C1 segment of cervical spinal cord (tissue), 14 donors: ENCODE results near the gene HOXA6.

Experiments
- DNase-seq, 14 donors: peaks; one replicate each; lab custom pipeline; 2025; lab: John Stamatoyannopoulos, UW

The HOXA6 gene

DNA sequence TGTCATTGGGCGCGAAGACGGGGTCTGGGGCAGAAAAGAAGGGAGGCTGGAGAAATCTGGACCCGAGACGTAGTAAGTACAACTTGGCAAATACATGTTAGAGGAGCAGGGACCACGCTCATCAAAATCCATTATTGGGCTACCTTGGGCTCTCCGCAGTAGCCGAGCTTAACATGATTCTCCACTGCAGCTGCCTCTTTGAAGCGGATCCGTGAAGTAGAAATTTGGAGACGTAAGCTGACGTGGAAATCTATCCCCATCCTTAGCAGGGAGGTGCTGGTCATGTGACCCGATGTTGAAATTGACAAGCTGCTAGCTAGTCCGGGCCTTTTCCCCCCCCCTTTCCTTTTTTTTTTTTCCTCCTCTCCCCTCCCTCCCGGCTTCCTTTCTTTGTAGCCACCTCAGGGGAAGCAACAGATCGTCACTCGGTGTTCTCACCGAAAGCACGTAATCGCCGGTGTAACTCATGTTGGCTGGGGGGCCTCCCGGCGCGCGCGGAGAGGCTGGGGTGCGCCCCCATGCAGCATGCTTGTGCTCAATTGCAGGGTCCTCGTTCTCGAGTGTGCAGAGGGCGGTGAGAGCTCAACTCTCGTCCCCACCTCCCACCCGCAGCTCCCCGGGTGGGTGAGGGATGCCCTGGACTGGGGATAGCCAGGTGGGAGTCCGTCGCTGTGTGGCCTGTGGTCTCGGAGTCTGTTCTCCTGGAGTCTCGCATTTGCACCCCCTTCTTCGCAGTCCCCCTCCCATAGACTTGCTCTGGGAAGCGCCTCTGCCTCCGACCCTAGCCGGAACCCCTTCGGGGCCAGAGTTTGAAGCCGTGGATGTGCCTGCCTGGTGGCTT is 37.7 kb upstream of the HOXA6 start, which contains the start of gene HOXA11:
HOXA11 (minus strand) TSS at position 220 of the 841 bp plus-strand sequence; CDS start at position 132, 88 bp downstream.
- DNase-seq, result no peak

DNA sequence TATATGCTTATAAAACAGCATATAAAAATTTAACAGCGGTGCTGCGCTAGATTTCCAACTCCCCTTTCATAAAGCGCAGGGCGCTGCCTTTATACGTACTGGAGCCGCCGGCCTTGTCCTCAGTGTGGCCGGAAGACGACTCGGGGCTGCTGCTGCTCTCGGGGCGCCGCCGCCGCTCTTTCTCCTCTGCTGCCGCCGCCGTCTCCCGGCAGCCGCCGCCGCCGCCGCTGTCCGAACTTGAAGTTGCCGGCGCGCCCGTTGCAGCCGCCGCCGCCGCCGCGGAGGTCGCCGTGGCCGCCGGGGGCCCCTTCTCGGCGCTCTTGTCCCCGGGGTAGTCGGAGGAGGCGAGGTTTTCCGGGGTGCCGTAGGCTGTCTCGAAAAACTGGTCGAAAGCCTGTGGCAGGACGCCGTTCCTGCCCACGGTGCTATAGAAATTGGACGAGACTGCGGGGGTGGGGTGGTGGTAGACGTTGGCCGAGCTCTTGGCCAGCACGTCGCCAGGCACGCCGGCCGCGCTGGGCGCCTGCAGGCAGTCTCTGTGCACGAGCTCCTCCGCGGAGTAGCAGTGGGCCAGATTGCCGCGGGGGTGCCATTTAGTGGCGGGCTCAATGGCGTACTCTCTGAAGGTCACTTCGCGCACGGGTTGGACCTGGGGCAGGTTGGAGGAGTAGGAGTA is 36.9 kb upstream of the HOXA6 start:
- no peak for DNase-seq

DNA sequence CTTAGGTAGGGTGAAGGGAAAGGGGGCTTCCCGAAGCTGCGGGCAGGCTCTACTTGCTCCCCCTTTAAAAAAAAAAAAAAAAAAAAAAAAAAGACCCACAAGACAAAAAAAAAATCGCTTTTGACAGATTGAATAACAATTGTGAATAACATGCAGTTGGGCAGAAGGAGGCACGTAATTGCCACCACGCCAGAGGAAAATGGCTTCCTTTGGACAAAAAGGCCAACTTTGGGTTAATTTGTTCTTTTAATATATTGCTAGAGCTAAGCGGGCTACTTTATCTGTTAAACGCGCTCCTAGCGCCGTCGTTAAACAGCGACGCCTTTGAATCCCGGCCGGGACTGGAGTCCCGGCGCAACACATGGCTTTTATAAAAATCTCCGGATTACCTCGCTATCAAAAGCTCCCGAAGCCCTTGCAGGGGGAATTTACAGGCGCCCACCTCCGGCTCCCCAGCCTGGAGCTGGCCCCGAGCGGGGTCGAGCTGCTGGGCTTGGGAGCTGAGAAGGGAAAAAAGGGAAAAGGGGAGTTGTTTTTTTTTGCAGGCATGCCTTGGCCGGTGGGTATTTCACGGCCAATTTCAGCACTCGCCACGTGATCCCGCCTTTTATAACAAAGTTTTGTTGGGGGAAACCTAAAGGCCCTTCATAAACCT is 36.2 kb upstream of the HOXA6 start:
- no peak for DNase-seq

DNA sequence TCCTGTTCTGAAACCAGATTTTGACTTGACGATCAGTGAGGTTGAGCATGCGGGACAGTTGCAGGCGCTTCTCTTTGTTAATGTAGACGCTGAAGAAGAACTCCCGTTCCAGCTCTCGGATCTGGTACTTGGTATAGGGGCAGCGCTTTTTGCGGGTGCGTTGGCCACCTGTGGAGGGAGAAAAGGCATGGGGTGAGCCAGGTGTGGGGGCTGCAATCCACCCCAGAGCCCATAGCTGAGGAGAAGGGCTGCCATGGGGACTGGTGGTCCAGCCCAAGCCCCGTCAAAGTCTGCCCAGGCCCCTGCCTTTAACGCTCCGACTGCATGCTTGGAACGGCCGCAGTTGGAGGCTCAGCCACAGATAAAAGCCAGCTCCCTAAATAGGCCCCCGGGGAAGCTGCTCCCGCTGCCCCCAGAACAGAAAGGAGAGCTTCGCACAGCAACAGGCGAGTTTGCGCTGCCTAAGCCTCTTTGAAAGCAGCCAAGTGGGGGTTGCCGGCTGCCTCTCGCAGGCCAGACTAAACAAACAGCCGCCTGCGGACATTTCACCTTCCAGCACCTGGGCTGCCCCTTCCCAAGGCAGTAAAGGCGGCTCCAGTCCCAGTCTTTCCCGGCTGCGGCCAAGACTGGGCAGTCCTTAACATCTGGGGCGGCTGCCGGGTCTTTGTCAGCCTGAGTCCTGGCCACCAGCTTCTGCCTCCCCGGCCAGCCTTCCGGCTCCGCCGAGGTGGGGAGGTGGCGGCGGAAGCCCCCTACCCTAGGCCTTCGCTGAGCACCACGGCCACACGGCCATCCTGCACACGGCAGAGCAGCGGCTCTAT is 35.5 kb upstream of the HOXA6 start:
- no peak for DNase-seq

DNA sequence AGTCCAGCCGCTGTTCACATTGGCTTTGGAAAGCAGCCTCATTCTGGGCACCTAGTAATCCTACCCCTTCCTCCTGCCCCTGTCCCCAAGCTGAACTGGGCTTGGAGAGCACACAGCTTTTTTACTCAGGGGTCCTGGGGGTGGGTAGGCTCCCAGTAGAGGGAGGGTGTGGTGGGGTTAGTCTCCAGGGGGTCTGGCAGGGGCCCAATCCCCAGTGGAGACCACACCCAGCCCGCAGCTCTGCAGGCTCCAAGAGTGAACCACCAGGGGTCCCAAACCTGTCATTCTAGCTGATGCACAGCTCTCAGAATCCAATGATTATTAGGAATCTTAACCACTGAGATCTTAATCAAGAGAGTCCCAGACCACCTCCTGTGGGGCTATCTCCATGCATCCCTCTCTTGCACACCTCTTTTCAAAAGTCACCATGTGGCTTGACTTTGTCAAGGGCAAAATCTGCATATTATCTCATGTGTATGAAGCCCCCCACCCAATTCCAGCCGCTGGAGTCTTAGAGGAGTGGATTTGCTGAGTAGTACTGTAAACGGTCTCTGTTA is 34.8 kb upstream of the HOXA6 start:
- DNase-seq, result no peak

GRCh38 chr7:27181795-27182275 is 34.3 kb upstream of the HOXA6 start:
- DNase-seq, result no peak

GRCh38 chr7:27180431-27181420 is 33.2 kb upstream of the HOXA6 start:
- no peak for DNase-seq

- DNase-seq, result peak in 4 of 14 donors; percentile 2 to 46 (median 14)
Observed at GRCh38 chr7:27179503-27180430, 32.2 kb upstream of the HOXA6 start.

DNA sequence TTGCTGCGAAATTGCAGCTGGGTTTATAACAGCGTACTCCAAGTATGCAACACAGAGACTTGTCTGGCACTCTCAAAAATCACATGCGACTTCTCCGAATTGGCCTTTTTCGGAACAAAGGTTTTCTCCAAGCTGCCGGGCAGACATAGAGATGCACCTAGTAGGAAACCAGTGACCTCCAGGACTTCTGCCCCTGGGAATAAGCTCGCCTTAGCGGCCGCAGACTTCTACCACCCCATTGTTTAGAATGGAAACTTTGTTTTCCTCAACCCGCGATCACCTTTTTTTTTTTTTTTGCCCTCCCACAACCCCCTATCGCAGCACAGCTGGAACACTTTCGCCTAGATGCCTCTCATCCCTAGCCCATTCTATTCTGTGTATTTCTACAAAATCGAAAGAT is 31.5 kb upstream of the HOXA6 start:
- no peak for DNase-seq

DNA sequence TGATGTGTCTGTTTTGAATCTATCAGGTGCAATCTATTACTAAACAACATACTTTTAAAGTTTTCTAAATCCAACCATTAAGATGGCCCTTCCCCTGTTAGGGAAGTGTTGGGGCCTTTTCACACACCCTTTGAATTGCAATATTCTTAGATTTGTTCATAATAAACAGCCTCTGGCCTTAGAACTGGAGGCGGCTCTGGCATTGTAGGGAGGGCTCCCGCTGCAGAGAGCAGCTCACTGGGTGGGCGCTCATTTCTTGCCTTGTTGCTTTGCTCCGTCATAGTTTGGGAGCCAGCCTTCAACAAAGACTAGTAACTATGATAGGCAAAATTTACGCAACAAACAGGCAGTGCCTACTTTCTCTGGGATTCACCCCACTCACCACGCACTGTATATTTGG is 30.8 kb upstream of the HOXA6 start:
- DNase-seq, result no peak

GRCh38 chr7:27177795-27178320 is 30.3 kb upstream of the HOXA6 start:
- no peak for DNase-seq

- DNase-seq, result no peak
Observed at GRCh38 chr7:27176962-27177794, 29.6 kb upstream of the HOXA6 start.

- DNase-seq, result no peak
Observed at GRCh38 chr7:27176524-27176845, 28.9 kb upstream of the HOXA6 start.

- no peak for DNase-seq
Observed at GRCh38 chr7:27175626-27176523, 28.3 kb upstream of the HOXA6 start.

GRCh38 chr7:27174874-27175625 is 27.5 kb upstream of the HOXA6 start:
- DNase-seq, result no peak
